Measurements from ENCODE around the gene ZNF682.

The ZNF682 gene

GRCh38 chr19:20080656-20081055 is 41.4 kb upstream of the ZNF682 start:
- H3K4me3 ChIP-seq (ENCODE audit: low read depth, low read length), result no peak overlapping the region
- POLR2A ChIA-PET, result interaction anchor here (0.6 kb wide), 1 partner anchor 61 kb away, joined by 6 read pairs; no protein-coding TSS in a partner anchor
- no peak for TF ChIP-seq ZFP69B (tag by site-specific recombination; IDR thresholded peaks at IDR 0.05)
- no peak for TF ChIP-seq REPIN1 (tag by site-specific recombination; IDR thresholded peaks at IDR 0.05; ENCODE audit: low read depth)
- no peak for TF ChIP-seq ZNF112 (tag by site-specific recombination; IDR thresholded peaks at IDR 0.05)
- TF ChIP-seq ZNF214 (tag by site-specific recombination; IDR thresholded peaks at IDR 0.05; ENCODE audit: borderline replicate concordance), result no peak
- TF ChIP-seq YY1 (tag by site-specific recombination; IDR thresholded peaks at IDR 0.05), result no peak
- no peak for TF ChIP-seq ZNF518A (tag by site-specific recombination; conservative IDR thresholded peaks at IDR 0.05; ENCODE audit: low read depth)
- TF ChIP-seq, protein P1, sequence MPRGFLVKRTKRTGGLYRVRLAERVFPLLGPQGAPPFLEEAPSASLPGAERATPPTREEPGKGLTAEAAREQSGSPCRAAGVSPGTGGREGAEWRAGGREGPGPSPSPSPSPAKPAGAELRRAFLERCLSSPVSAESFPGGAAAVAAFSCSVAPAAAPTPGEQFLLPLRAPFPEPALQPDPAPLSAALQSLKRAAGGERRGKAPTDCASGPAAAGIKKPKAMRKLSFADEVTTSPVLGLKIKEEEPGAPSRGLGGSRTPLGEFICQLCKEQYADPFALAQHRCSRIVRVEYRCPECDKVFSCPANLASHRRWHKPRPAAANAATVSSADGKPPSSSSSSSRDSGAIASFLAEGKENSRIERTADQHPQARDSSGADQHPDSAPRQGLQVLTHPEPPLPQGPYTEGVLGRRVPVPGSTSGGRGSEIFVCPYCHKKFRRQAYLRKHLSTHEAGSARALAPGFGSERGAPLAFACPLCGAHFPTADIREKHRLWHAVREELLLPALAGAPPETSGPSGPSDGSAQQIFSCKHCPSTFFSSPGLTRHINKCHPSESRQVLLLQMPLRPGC (tag by site-specific recombination; IDR thresholded peaks at IDR 0.05), result no peak
- TF ChIP-seq ZNF449 (tag by site-specific recombination; IDR thresholded peaks at IDR 0.05), result no peak
- TF ChIP-seq ZNF76 (tag by site-specific recombination; IDR thresholded peaks at IDR 0.05; ENCODE audit: borderline replicate concordance, low read depth), result no peak
- no peak for TF ChIP-seq ZNF837 (tag by site-specific recombination; IDR thresholded peaks at IDR 0.05)
- no peak for TF ChIP-seq ZNF529 (tag by site-specific recombination; IDR thresholded peaks at IDR 0.05; ENCODE audit: insufficient replicate concordance)
- TF ChIP-seq TRIM28 (IDR thresholded peaks at IDR 0.05; ENCODE audit: borderline replicate concordance, low read length), result no peak
- TF ChIP-seq, protein P2, sequence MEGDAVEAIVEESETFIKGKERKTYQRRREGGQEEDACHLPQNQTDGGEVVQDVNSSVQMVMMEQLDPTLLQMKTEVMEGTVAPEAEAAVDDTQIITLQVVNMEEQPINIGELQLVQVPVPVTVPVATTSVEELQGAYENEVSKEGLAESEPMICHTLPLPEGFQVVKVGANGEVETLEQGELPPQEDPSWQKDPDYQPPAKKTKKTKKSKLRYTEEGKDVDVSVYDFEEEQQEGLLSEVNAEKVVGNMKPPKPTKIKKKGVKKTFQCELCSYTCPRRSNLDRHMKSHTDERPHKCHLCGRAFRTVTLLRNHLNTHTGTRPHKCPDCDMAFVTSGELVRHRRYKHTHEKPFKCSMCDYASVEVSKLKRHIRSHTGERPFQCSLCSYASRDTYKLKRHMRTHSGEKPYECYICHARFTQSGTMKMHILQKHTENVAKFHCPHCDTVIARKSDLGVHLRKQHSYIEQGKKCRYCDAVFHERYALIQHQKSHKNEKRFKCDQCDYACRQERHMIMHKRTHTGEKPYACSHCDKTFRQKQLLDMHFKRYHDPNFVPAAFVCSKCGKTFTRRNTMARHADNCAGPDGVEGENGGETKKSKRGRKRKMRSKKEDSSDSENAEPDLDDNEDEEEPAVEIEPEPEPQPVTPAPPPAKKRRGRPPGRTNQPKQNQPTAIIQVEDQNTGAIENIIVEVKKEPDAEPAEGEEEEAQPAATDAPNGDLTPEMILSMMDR (tag by site-specific recombination; IDR thresholded peaks at IDR 0.05), result no peak
- TF ChIP-seq ZNF660 (tag by site-specific recombination; IDR thresholded peaks at IDR 0.05), result no peak
- TF ChIP-seq ZNF391 (tag by site-specific recombination; IDR thresholded peaks at IDR 0.05; ENCODE audit: borderline replicate concordance, low read depth), result no peak
- TF ChIP-seq, protein P3, sequence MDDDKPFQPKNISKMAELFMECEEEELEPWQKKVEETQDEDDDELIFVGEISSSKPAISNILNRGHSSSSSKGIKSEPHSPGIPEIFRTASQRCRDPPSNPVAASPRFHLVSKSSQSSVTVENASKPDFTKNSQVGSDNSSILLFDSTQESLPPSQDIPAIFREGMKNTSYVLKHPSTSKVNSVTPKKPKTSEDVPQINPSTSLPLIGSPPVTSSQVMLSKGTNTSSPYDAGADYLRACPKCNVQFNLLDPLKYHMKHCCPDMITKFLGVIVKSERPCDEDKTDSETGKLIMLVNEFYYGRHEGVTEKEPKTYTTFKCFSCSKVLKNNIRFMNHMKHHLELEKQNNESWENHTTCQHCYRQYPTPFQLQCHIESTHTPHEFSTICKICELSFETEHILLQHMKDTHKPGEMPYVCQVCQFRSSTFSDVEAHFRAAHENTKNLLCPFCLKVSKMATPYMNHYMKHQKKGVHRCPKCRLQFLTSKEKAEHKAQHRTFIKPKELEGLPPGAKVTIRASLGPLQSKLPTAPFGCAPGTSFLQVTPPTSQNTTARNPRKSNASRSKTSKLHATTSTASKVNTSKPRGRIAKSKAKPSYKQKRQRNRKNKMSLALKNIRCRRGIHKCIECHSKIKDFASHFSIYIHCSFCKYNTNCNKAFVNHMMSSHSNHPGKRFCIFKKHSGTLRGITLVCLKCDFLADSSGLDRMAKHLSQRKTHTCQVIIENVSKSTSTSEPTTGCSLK (tag by site-specific recombination; IDR thresholded peaks at IDR 0.05), result no peak
- no peak for TF ChIP-seq ZNF404 (tag by site-specific recombination; IDR thresholded peaks at IDR 0.05)
- TF ChIP-seq, protein P4, sequence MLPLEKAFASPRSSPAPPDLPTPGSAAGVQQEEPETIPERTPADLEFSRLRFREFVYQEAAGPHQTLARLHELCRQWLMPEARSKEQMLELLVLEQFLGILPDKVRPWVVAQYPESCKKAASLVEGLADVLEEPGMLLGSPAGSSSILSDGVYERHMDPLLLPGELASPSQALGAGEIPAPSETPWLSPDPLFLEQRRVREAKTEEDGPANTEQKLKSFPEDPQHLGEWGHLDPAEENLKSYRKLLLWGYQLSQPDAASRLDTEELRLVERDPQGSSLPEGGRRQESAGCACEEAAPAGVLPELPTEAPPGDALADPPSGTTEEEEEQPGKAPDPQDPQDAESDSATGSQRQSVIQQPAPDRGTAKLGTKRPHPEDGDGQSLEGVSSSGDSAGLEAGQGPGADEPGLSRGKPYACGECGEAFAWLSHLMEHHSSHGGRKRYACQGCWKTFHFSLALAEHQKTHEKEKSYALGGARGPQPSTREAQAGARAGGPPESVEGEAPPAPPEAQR (tag by site-specific recombination; IDR thresholded peaks at IDR 0.05), result no peak
- no peaks in the 10 kb centered on the region for H3K9me3 ChIP-seq (ENCODE audit: control insufficient read depth, insufficient read depth, low read depth, low read length)
- H3K27ac ChIP-seq (ENCODE audit: extremely low read depth, low read depth, low read length), result no peak overlapping the region
- CTCF ChIA-PET, result no interaction called here
- H3K4me1 ChIP-seq (ENCODE audit: control insufficient read depth, insufficient read depth, low read length), result no peaks in the 10 kb centered on the region
- H3K36me3 ChIP-seq (ENCODE audit: control insufficient read depth in 2 of 2, insufficient read depth in 1 of 2, low read length in 2 of 2), result no peaks in the 10 kb centered on the region
